Frontal cortex (tissue), 4 donors: ENCODE results near the gene IQCE. TPM values are rescaled to one million over a fixed set of nuclear protein-coding genes. Genes with fewer than 3 reads are reported as not detected.
"Not testable (repeated sequence)": the region's sequence is repeated elsewhere in the genome, so short reads cannot be mapped to it uniquely, and the experiment has no call there.

ENCODE experiments used
- DNase-seq, 2 donors: peaks; one replicate each; pipeline ENCODE4 v3.0.0; 2012; ENCODE audit warnings: low spot score in 2 of 2
- FAIRE-seq: peaks from 2 replicates; lab custom pipeline; 2012; peaks lifted over from hg19 to GRCh38; lab: Jason Lieb, UNC
- total RNA-seq: library from RNA; depleted of rRNA; stranded (reverse); fragments of >200 nt; gene quantifications from one replicate; pipeline ENCODE4 v1.2.3, GENCODE V29; 2014
- donor health status: control.
- donor health status: control.
- donor health status: control.

Gene IQCE
- total RNA-seq, 1 donor from 2014 or later, result 17.9 TPM

DNA sequence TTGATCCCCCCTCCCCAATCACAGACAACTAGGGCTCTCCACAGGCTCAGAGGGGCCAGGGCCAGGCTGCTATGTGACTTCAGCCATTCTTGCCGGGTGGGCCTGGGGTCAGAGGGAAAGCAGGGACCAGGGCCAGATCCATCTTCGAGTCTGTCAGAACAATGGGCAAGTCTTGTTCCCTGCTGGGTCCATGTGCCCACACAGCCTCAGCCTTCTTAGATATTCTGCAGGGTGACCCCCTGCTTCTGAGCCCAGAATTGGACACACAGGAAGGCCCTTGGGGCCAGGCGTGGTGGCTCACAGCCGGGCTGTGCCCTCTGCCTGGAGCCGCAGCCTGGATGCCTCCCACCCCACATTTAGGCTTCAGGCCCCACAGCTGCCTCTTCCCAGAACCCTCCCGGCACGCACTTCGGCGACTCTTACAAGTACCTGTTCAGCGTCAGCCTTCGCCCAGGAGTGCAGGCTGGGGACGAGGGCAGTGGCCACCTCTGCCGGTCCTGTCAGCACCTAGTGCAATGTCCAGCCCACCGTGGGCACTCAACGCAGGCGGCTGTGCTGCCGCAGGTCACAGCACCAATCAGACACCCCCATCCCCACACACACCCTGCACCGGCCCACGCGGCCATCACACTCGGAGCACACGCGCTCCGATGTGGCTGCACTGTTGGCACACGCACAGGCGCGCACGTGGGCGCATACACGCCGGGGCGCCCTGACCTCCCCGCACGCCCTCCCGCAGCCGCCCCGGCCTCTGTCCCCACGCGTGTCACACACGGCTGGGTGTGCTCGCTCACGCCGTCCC, 27.6 kb upstream of the IQCE start:
- FAIRE-seq, result not testable (repeated sequence)

DNA sequence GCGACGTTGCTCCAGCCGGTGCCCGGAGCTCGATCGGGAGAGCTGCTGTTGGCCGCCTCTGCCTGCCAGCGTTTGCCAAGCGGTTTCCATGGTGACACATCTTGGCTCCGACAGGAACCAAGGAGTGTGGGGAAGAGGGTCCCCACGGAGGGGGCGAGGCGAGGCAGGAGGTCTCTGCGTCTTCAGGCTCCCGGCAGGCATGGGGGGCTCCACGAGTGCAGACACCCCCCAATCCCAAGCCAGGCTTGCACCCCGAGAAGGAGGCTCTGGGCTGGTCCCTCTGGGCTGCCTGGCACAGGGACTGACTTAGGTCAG, 27.0 kb upstream of the IQCE start:
- DNase-seq, FAIRE-seq: not testable (repeated sequence)

More for the DNA sequence above, 27.6 kb upstream of the IQCE start:
- DNase-seq, result not testable (repeated sequence)

GRCh38 chr7:2532199-2532772, 26.5 kb upstream of the IQCE start:
- DNase-seq, FAIRE-seq: not testable (repeated sequence)

GRCh38 chr7:2532816-2533215, 26.0 kb upstream of the IQCE start:
- not testable (repeated sequence) for FAIRE-seq

GRCh38 chr7:2533566-2533965, 25.2 kb upstream of the IQCE start:
- DNase-seq, FAIRE-seq: not testable (repeated sequence)

More at GRCh38 chr7:2532816-2533215, 26.0 kb upstream of the IQCE start:
- not testable (repeated sequence) for DNase-seq

GRCh38 chr7:2534214-2534613, 24.6 kb upstream of the IQCE start:
- not testable (repeated sequence) for FAIRE-seq

GRCh38 chr7:2535872-2536627, 22.7 kb upstream of the IQCE start:
- FAIRE-seq, result not testable (repeated sequence)

More at GRCh38 chr7:2534214-2534613, 24.6 kb upstream of the IQCE start:
- not testable (repeated sequence) for DNase-seq

GRCh38 chr7:2537981-2538851, 20.6 kb upstream of the IQCE start:
- no peak for DNase-seq
- FAIRE-seq, result no peak

More at GRCh38 chr7:2535872-2536627, 22.7 kb upstream of the IQCE start:
- DNase-seq, result not testable (repeated sequence)

DNA sequence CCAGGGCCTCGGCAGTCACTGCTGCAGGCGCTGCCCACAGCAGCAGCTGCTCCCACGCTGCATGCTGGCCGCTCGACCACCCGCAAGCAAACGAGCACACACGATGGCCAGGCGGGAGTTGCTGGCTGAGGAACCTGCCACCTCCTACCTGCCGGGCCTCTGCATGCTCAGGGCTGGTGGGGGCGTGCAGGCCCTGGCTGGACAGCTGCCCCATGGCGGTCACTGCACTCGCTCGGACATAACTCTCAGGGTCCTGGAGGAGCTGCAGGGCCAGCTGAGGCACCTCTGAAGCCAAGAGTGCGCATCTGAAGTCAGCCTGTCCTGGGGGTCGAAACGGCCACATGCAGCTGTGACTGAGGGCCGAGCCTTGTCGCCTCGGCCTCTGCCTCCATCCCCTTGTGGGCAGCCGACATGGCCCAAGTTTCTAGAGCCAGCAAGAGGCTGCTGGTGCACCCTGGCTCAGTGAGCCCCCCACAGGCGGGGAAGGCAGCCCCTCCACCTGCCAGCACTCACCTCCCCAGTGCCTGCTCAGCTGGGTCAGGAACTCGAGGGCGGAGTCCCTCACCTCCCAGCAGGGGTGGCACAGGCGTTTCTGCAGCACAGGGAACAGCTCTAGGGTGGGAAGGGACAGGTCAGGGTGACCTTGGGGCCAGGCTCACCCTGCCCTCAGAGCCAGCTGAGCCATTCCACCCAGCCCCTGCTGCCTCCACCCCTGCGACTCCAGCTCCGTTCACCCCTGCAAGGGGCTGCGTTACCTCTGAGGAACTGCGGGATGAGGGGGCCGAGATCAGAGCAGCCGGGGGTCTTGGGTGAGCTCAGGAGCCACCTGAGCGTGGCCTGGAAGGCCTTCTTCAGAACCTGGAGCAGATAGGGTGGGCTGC, 19.5 kb upstream of the IQCE start:
- DNase-seq (no peak), FAIRE-seq (no peak)

DNA sequence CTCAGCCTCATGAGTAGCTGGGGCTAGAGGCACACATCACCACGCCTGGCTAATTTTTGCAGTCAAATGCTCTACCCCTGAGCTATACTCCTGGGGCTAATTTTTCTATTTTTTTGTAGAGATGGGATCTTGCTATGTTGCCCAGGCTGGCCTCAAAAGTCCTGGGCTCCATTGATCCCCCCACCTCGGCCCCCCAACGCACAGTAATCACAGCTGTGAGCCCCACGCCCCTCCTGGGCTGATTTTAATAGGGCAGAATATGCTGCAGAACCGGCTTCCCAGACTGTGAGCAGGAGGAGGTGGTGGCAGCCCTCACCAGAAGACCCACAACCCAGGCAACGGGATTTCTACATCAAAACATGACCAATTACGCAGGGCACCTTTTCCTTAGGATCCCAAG, 18.6 kb upstream of the IQCE start:
- FAIRE-seq (no peak), DNase-seq (no peak)

GRCh38 chr7:2540641-2541051, 18.1 kb upstream of the IQCE start:
- DNase-seq (no peak), FAIRE-seq (no peak)

- FAIRE-seq, result no peak
These were observed 17.3 kb upstream of the IQCE start for GRCh38 chr7:2541291-2542010.

GRCh38 chr7:2542011-2542915, 16.5 kb upstream of the IQCE start:
- DNase-seq, result no peak
- no peak for FAIRE-seq

More at GRCh38 chr7:2541291-2542010, 17.3 kb upstream of the IQCE start:
- no peak for DNase-seq

DNA sequence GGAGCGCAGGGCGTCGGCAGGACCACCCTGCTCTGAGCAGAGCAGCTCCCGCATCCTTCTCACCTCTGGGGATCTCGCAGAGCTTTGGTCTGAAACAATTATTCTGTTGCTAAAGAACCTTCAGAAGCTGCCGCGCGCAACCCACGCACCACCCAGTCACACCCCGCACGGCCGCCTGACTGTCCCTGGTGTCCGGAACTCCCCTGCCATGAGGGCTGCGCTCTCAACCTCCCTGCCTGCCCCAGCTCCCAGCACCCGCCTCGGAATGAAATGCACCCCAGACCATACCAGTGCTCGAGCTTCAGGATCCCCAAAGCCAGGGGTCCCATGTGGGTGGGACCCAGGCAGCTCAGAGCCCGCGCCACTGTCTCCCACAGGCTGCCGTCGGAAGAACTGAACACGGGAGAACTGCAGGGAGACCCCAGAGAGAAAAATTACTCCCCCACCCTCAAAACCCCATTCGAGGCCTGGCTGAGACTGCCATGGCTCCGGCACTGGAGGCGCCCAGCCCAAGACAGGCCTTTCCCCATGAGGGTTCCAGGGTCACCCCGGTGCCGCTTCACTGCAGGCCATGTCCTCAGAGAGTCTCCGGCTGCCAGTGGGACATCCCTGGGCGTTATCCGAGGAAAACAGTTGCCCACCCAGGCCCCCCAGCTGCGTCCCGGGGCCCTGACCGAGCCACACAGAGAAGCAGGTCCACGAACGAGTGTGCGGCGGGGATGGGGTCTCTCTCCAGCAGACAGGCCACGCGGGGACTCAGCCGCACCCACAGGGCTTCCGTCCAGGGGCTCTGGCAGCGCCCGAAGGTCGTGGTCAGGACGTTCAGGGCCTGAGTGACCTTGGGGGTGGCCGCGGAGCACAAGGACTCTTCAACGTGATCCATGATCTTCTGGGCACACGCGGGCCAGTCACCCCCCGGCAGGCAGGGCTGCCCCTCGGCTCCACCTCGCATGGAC, 15.6 kb upstream of the IQCE start:
- no peak for DNase-seq
- FAIRE-seq, result no peak

- peak in 1 of 2 donors; percentile 26 for DNase-seq
- no peak for FAIRE-seq
These were observed 14.1 kb upstream of the IQCE start for GRCh38 chr7:2544541-2545188.
